Fibroblast of upper back skin (primary cell): Measurements from ENCODE around the gene MS4A4A.

ENCODE experiments used
- DNase-seq: peaks from one replicate; pipeline ENCODE4 v3.0.0-alpha.2; 2013

Gene MS4A4A

DNA sequence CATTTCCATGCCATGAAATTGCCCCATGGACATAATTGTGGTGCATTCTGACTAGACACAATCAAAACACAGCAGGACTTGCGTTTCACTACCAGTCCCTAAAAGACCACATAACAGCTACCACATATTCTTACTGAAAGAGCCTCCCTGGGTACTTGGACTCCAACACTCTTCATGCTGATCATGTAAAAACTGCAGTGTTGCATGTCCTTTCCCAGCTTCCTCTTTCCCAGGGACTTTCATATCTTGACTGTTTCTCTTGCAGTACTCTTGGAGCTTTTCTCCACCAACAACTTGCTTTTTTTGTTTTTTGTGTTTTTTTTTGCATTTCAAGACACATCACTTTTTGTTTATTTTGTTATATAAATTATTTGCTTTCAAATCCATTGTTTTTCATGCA, 69.5 kb downstream of the MS4A4A start:
- no peak for DNase-seq

DNA sequence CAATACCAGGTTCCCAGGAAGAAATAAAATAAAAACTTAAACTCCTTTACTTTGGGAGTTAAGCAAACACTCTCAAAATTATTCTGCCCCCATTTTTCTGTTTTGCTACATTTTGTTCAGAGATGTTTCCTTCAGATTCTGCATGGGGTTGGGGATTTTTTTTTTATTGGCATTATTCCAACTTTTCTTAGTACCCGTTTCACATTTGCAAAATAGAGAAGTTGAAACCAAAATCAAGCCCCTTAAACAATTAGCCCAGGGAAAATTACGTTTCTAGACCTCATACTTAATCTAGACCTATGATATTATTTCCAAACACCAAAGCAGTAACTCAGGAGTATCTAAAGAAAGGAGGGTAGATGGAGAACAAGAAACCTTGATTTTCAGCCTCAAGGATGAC, 77.3 kb downstream of the MS4A4A start:
- no peak for DNase-seq
